Stimulated activated CD4-positive, alpha-beta T cell treated with anti-CD3 and anti-CD28 coated beads, Interleukin-4, amount 100 ng/mL, for 24 hours (primary cell): ENCODE measurements around the gene RAB40B.

Source experiments
- DNase-seq: peaks from one replicate; pipeline ENCODE4 v3.0.0-alpha.2; 2020

RAB40B gene

DNA sequence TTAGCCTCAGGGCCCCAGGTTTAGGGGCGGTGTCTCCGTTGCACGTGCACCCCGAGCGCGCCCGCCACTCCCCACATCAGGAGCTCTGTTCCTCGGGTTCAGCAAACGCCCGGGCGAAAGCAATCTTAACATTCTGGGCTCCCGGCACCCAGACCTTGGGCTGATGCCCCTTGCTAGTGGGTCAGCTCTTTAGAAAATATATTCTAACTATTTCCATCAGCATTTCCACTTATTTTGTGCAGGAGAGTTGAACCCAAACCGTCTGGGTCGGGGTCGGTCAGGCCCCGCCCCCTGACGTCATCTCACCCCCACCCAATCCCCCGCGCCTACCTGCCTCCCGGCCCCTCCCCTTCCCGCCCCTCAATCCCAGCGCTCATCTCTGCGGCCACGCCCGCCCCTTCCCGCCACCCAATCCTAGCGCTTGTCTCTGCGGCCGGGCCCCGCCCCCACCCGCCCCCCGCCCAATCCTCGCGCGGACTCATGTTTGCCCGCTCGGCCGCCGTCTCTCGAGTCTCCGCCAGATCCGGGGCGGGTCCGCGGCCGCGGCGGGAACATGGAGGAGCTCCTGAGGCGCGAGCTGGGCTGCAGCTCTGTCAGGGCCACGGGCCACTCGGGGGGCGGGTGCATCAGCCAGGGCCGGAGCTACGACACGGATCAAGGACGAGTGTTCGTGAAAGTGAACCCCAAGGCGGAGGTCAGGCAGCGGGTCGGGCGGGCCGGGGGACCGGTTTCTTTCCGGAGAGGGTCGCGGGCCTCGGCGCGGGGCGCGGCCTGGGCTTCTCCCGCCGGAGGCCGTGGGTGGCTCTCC is 17.9 kb upstream of the RAB40B start, which contains the start of gene FN3KRP:
FN3KRP (plus strand) TSS at position 504 of the 808 bp plus-strand sequence; CDS start at position 554, 50 bp downstream.
- peak; percentile 86 for DNase-seq

DNA sequence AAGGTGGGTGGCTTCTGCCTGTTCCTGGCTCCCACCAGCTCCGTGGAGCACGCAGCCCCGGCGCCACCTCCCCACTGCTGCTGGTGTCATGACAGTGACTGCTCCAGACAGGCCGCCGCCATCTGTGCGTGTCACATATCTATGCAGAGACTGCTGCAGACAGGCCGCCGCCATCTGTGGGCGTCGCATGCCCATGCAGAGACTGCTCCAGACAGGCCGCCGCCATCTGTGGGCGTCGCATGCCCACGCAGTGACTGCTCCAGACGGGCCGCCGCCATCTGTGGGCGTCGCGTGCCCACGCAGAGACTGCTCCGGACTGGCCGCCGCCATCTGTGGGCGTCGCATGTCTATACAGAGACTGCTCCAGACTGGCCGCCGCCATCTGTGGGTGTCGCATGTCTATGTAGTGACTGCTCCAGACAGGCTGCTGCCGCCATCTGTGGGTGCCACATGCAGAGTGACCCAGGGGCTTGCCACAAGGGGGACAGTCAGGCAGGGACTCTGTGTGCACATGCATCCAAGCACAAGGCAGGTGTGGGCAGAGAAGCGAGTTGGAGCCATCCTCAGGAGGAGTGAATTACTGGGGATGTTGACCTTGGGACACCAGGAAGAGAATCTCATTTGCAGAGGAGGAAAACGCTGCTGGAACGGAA is 14.7 kb upstream of the RAB40B start:
- no peak for DNase-seq

DNA sequence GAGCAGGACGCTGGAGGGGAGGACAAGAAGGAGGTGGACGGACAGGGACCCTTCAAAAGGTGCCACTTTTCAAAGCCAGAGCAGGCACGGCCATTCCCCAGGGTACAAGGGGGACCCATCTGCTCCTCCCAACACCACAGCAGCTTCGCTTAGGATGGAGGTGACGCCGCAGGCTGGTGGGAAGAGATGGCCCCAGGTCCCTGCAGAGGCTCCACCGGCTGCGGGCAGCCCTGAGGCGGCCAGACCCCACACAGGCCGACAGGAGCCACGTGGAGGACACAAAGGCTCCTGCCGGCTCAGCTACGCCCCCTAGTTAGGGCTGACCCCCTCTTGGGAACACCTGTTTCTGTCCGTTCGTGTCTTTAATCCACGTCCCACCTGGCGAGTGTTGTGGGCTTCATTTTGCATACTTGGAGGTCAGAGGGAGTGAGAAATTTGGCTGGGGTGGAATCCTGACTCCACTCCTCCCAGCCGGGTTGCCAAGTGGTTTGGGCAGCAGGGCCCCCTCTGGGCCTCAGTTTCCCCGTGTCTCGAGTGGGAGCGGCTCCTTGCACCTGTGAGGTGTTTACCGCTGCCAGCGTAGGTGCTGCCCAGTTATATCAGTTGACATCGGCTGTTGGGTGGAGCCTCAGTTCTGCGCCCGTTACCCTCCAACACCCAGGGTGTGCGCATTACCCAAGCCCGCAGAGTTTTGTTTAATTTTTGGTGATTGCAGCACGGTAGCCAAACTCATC is 12.2 kb upstream of the RAB40B start:
- no peak for DNase-seq

DNA sequence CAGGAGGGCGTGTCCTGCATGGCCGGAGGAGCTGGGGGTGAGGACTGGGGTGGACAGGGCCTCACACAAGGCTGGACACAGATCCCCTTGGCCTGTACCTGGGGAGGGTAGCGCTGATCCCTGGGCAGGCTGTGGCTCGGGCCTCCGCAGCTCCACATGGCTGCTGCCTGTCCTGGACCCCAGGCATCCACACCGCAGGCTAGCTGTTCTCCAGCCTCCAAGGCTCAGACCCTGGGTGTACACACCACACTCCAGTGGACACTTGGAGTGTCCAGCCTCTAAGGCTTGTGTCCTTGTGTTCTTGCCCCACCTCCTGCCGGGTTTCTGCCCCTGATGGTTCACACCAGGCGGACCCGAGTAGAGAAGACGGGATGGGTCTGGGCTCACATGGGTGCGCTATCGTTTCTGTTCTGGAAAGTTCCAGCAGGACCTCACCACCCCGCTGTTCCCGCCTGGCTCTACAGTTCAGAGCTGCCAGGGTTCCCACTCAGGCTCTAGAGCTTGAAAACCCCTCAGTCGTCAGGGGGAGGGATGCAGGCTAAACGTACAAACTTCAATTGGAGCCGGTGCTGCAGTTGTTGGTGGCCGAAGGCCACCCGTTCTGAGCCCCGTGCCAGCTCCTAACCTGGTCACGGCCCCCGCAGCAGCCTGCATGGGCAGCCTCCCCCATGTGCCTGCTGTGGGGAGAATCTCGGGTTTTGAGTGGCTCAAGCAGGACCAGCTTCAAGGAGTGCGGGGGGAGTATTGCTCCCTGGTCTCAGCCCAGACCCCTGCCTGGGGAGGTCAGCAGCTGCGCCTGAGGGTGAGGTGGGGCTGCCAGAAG is 11.4 kb upstream of the RAB40B start:
- no peak for DNase-seq

DNA sequence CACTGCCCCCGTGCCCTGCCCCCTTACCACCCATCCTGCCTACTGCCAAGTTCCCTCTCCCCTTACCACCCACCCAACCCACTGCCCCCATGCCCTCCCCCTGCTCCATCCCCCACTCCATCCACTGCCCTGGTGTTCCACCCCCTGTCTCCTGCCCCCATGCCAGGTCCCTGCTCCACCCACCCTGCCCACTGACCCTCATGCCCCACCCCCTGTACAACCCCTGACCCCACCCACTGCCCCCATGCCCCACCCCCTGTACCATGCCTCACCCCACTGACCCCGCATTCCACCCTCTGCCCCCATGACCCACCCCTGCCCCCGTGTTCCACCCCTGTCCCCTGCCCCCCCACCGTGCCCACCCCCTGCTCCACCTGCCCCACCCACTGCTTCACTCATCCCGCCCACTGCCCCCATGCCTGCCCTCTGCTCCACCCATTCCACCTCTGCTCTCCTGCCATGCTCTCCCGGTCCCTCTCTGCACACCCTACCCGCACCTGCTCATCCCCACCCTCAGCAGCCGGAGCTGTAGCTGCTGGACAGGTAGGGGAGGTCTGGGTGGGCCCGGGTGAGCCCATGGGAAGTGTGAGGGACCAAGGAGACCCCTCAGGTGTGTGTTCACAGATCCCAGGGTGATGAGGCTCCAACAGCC is 10.7 kb upstream of the RAB40B start:
- DNase-seq = no peak

DNA sequence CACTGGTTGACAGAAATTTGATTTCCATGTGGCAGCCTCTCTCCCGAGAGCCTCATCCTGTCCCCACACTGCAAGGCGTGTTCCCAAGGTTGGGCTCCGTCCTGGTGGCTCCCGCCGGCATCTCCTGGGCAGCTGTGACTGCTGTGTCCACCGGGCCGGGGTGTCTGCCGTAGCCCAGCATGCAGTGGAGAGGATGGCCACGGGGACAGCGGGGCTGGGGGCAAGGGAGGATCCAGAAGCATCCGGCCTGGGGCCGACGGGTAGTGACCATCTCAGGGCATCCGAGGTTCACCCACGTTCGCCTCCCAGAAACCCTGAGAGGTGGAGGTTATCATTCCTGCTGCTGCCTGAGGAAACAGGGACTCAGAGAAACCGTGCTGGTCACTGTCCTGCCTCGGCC is 7.3 kb upstream of the RAB40B start:
- no peak for DNase-seq

DNA sequence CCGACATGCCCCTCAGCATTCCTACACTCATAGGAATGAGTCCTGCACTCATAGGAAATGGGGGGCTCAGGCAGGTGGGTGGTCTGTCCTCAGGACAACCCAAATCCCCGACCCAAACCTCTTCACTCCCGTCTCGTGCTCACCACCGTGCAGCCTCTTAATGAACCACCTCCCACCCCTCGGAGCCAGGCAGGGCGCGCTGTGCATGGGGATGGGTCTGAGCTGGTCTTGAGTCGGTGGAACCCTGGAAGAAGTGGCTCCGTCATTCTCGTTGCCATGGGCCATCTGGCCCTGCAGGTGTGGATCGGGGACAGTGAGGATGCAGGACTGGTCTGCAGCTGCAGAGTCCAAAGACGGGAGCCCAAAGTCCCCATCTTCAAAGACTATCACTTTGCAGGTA is 6.4 kb upstream of the RAB40B start:
- no peak for DNase-seq

DNA sequence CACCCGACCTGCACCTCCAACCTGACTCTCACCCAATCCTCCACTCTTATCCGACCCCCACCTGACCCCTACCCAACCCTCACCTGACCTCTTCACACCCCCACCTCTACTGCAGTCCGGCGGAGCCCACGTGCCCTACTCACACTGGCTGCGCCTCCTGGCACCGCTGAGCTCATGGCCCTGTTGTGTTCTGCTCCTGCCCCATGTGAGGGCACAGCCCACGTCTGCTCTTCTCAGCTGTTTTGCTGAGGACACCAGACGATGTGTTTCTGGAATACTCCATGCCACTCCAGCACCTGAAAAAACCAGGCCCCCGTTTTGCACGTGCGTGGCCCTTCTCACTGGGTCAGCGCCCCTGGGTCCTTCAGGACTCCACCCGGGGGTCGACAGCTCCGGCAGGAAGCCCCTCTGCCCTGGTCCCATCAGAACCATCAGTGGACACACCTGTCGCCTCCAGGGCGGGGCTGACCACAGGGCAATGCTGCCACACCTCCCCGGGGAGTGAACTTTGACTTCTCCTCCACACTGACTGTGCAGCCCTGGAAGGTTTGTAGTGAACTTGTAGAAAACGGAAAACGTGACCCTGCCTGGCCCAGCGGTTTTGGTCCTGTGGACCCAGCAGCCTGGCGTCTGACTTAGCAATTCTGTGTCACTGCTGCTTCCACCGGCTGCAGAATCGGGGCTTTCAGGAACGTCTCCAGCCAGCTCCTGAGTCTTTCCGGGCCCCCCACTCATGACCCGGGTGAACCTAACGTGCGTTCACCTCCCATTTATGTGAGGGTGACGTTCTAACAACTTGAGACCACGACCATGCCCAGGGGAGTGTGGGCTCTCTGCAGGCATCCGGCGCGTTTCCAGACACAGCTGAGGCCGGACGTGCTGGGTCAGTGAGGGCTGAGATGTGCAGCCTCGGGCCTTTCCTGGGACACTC is 5.7 kb upstream of the RAB40B start:
- DNase-seq = no peak

DNA sequence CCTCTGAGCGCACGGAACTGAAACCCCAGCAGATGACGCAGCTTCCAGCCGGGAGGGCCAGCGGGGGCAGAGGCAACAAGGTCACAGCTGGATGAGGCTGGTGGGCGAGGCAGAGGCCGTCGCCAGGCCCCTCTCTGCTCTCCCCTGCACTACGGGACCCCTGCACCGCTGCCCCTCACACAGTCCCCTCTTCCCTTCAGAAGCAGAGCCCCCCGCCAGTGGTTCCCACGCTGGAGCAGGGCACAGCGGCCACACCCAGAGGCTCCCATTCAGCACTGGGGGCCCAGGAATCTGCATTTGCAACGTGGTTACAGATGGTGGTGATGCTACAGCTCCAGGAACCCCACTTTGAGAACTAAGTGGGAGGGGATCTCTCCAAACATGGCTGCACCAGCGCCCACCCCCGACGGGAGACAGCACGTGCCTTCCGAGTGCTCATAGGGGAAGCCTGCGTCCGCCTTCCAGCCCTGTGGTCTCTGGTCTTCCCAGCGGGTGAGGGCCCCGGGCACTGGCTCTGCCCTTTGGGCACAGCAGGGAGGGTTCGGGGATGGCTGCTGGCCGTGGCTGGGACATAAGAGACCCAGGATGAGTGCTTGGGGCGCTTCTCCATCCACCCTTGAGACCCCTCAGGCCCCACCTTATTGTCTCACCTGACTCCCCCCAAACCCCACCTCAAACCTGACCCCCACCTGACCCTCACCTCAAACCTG is 4.7 kb upstream of the RAB40B start:
- no peak for DNase-seq

DNA sequence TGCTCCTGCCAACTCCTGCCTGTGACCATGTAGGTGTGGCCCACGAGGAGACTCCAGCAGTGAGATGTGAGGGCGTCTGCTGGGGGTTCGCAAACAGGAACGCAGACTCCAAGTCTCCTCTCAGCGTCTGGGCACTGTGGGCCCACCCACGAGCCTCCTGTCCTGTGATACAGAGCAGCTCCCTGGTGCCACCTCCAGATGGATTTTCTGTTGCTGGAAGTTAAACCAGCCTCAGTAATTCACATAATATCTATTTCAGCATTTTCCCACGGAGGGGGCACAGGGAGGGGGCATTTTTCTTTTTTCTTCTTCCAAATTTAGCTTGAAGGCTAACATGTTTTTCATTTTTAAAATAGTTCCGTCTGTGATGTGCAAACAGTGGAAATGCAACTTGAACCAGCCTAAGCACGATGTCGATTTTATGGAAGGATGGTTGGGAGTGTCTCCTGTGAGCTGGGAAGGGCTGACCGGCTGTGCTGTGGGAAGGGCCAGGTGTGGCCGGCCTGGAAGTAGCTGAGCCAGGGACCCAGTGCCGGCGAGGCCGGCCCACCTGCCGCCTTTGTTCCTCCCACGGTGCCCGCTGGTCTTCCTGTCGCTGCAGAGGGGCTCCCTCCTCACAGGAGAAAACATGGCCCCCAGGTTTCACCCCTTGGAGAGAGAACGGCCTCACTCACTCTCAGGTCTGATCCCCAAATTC is 3.9 kb upstream of the RAB40B start:
- no peak for DNase-seq

DNA sequence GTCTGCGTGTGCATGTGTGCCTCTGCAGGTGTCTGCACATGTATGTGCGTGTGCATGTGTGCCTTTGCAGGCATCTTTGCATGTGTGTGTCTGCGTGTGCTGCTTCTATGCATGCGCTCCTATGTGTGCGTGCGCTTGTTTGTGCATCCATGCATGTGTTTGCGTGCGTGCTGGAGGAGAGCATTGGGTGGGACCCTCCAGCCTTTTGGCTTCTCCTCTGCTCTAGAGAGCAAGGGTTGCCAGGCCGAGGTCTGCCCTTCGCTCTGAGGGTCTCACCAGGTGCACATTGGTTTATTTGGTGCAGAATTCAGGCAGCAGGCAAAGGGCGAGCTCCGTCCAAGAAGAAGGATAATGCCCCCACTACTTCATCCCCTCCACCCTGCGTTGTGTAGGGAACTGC is 1.1 kb upstream of the RAB40B start:
- no peak for DNase-seq

DNA sequence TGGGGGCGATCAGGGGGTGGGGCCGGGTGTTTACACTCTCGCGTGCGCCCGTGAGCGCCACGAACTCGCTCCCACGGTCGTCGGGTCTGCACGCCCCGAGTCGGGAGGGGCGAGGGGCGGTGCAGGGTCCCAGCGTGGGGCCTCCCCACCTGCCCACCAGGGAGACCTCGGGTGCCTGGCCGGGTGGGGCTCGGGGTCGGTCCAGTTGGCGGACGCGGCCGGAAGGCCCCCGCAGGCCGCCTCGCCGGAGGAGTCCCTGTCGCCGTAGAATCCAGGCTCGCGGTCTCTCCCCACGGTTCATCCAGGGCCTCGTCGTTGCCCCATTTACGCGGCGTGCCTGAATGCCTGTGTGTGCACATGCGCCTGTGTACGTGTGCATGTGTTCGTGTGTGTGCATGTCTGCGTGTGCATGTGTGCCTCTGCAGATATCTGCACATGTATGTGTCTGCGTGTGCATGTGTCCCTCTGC is 510 bp upstream of the RAB40B start:
- DNase-seq = no peak

DNA sequence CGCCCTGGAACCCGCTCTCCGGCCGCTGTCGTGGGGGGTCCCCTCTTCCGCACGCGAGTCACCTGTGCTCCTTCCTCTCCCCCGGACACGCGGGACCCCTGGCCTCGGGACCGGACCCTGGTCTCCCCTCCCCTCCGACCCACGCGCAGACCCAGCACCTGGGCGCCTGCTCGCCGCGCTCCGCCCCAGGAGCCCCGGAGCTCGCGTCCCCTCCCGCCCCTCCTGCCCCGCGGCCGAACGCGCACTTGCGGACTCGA is 762 bp downstream of the RAB40B start:
- no peak for DNase-seq

DNA sequence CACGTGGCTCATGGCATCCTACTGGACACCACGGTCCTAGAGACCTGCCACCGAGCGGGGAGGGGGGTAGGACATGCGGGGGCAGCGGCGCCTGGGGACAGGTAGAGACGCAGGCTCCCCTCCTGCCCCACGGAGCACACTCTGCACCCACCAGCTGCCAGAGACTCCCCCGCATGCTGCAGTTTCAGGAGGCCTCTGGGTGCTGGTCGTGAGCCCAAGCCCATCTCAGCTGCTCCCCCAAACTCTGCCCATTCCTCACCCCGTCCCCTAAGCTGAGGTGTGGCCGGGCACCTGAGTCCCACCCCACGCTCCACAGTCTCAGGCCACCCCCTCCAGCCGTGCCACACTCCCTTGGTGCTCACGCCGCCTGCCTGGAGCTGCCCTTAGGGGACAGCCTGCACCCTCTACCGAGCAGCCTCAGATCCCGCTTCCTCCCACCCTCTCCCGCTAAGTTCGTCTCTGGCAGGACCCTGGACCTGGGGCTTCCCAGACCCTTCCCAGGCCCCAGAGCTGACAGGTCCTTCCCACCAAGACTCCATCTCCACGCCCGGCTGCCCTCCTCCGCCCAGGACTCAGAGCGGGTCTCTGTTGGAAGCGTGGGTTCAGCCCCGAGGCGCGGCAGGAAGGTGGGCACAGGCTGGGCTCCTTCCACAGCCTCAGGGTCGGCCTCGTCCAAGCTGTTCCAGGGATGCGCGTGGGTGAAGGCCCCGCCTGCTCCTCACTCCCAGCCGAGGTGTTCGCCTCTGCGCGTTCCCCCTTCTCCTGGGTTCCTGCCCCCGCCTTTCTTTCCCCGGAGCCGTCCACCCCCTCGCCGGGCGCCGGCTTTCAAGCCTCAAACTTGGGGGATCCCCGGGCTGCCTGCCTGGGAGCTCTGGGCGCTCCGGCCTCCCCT is 1.3 kb downstream of the RAB40B start:
- no peak for DNase-seq

DNA sequence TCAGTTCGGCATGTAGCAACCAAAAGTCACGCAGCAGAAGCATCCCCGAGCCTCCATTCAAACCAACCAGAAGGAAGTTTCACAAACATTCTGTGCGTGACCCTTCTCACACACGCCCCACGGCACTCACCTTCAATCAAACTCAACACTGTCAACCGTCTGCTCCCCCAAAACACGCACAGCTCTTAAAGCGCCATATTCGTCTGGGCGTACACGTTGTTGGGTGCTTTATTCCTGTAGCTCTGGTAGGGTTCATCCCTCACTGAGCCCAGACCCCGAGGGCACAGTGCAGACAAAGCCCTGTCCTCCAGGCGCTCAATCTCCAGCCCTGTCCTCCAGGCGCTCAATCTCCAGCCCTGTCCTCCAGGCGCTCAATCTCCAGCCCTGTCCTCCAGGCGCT is 2.2 kb downstream of the RAB40B start:
- DNase-seq = no peak

DNA sequence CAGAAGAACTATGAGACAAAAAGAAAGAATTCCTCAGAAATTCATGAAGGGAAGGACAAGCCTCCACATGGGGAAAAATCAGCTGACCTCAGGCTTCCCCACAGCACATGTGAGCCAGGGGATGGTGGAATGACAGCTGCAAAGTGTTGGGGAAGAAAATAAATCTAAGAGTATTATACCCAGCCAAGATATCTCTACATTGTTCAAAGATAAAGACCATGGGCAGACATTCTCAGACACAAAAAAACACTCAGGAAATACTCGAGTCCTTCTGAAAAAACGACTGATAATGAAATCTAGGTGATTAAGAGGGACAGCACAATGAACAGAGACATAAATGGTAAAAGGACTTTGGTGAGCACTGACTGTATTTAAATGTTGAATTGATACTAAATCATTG is 3.9 kb downstream of the RAB40B start:
- no peak for DNase-seq

DNA sequence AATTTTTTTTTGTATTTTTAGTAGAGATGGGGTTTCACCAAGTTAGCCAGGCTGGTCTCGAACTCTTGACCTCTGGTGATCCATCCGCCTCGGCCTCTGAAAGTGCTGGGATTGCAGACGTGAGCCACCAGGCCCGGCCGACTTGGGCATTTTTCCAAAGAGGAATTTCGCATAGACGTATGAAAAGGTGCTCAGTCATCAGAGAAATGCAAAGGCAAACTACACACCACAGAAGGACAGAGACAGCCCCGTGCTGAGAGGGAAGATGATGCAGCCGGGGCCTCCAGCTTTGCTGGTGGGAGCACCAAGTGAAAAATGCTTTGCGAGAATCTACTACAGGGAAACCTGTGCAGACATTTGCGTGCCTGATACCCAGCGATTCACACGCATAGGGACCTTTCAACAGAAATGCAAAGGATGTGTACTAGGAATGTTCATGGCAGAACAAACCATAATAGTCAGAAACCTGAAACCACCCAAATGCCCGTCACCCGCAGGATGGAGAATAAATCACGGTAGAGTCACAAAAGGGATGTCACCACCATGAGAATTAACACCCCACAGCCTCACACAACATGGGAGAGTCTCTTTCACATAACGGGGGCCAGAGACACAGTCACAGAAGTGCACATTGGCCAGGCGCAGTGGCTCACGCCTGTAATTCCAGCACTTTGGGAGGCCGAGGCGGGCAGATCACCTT is 5.2 kb downstream of the RAB40B start:
- no peak for DNase-seq

DNA sequence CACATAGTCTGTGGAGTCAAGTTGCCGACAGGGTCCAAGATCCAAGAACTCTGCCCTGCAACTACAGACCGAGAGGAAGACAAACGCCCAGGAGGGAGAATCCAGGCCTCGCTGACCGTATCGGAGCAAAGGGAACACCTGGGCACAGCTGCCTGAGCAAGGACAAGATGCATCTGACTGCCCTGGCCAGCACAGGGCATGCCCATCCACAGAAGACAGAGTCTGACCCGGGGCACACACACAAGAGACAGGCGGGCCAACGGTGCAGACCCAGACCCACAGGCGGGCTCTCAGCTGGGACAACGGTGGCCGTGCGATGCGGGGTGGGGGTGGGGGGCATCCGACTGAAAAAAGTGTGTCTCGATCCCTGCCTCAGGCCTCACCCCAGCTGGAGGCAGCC is 6.2 kb downstream of the RAB40B start:
- DNase-seq = no peak
